H1 (cell line): ENCODE data around the gene ZDHHC3. TPM values are rescaled to one million over a fixed set of nuclear protein-coding genes. Genes with fewer than 3 reads are reported as not detected.

ENCODE experiments used
- CHD1 ChIP-seq: IDR thresholded peaks from 2 replicates; pipeline ENCODE4 v1.6.1; 2012; ENCODE audit warnings: low read depth, low read length, improper control_type of control experiment
- CHD7 ChIP-seq: fragments of 300-600 bp; sonication (generic); IDR thresholded peaks from 2 replicates; pipeline ENCODE4 v1.7.1; 2012; ENCODE audit warnings: low read length, moderate library complexity, mild to moderate bottlenecking, inconsistent platforms; ENCODE audit not compliant: insufficient replicate concordance
- JUN ChIP-seq: IDR thresholded peaks from 2 replicates; pipeline ENCODE4 v1.6.1; 2011; ENCODE audit warnings: low read depth, mild to moderate bottlenecking, improper control_type of control experiment, low read length
- MAFK ChIP-seq: IDR thresholded peaks from 2 replicates; pipeline ENCODE4 v1.6.1; 2012; ENCODE audit warnings: low read depth, mild to moderate bottlenecking, improper control_type of control experiment, low read length
- RXRA ChIP-seq: IDR thresholded peaks from 2 replicates; pipeline ENCODE4 v1.6.1; 2011; ENCODE audit warnings: low read depth, mild to moderate bottlenecking, low read length, moderate library complexity; ENCODE audit not compliant: insufficient read depth
- SP2 ChIP-seq: IDR thresholded peaks from 2 replicates; pipeline ENCODE4 v1.6.1; 2012; ENCODE audit warnings: mild to moderate bottlenecking, low read length, inconsistent platforms
- SUZ12 ChIP-seq: fragments of 200-600 bp; sonication (generic); IDR thresholded peaks from 2 replicates; pipeline ENCODE4 v1.6.1; 2012; ENCODE audit warnings: mild to moderate bottlenecking, inconsistent platforms, low read length, moderate library complexity, mixed read lengths
- polyA plus RNA-seq, 7 experiments: library from polyadenylated mRNA; depleted of rRNA in 3 of 7; stranded (reverse) in 5 of 7; unstranded in 2 of 7; fragments of >200 nt in 5 of 7; fragments of 200-250 nt in 2 of 7; gene quantifications; 1 replicate in 5 of 7; 2 replicates in 1 of 7; 4 replicates in 1 of 7; pipeline versions ENCODE4 v1.2.1 to v1.2.3, GENCODE V29; 2011 to 2013; ENCODE audit warnings: missing spikeins in 2 of 7, mixed read lengths in 2 of 7
- total RNA-seq: library from RNA; stranded (reverse); fragmentation: NEBNext Ultra II Directional; extraction: Animal tissue kit (Norgen Biotek cat#: 25700); gene quantifications from 2 replicates; pipeline ENCODE4 v1.2.1, GENCODE V29; 2021

The ZDHHC3 gene
- total and polyA plus RNA-seq, 2 of the 8 experiments (the other 6 are each of a cell fraction or from before 2014, with no cell fraction given) = 77.4 to 88.7 TPM

- TF ChIP-seq CHD7 = no peak
- no peak for TF ChIP-seq CHD1
- TF ChIP-seq RXRA = no peak
- TF ChIP-seq SUZ12 = no peak
- TF ChIP-seq JUN = no peak
- TF ChIP-seq MAFK = no peak
- no peak for TF ChIP-seq SP2
Measured at GRCh38 chr3:44965165-44965564, 10.8 kb downstream of the ZDHHC3 start (continued).
